Tibial nerve (tissue), 4 donors: Measurements from ENCODE around the gene CRYGB.

Source experiments
- EP300 ChIP-seq, 2 donors: sonication (generic); formaldehyde crosslinking; IDR thresholded peaks; one replicate each; pipeline ENCODE4 v1.6.1; 2017; ENCODE audit warnings: antibody characterized with exemption in 2 of 2, mild to moderate bottlenecking in 1 of 2
- TF ChIP-seq, protein P1 (sequence below), 5 experiments: fragments of 200-600 bp in 3 of 5; fragments of 450-650 bp in 2 of 5; sonication (generic) in 3 of 5; IDR thresholded peaks; one replicate each; pipeline ENCODE4 v1.5.1; 2016 to 2019; ENCODE audit warnings: antibody characterized with exemption in 5 of 5, mild to moderate bottlenecking in 3 of 5, moderate library complexity in 2 of 5

DNA sequence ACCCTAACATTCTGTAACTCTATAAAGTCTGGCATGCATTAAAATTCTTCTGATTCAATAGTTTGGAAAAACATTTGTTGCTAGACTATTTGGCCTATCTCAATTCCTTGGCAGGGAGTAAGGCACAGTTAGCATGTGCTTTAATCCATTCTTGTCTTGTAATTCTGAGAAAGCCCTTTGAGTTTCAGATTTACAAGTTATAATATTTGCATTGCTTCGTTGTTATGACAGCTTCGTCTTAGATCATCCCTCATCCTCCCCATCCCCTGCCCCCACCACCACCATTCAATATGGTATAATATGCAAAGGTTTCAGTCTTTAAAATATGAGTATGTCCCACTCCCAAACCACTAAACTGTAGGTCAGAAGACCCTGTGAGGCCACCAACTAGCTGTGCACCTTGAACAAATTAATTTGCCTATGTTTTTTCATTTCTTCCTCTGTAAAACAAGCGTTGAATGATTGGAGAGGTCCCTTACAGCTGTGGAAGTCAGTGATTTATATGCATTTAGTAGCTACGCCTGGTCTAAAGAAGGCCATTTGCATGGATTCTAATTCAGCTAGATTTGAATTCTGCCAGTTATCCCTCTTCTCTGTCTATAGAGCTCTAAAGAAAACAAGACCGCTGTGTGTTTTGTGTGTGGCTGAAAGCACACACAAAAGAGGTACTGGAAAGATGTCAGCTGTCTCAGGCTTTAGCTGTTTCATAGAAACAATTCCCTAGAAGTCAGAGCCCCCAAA lies 43.3 kb upstream of the CRYGB start:
- TF ChIP-seq, protein P1, sequence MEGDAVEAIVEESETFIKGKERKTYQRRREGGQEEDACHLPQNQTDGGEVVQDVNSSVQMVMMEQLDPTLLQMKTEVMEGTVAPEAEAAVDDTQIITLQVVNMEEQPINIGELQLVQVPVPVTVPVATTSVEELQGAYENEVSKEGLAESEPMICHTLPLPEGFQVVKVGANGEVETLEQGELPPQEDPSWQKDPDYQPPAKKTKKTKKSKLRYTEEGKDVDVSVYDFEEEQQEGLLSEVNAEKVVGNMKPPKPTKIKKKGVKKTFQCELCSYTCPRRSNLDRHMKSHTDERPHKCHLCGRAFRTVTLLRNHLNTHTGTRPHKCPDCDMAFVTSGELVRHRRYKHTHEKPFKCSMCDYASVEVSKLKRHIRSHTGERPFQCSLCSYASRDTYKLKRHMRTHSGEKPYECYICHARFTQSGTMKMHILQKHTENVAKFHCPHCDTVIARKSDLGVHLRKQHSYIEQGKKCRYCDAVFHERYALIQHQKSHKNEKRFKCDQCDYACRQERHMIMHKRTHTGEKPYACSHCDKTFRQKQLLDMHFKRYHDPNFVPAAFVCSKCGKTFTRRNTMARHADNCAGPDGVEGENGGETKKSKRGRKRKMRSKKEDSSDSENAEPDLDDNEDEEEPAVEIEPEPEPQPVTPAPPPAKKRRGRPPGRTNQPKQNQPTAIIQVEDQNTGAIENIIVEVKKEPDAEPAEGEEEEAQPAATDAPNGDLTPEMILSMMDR (IDR thresholded peaks at IDR 0.05): no peak
- no peak for TF ChIP-seq EP300 (IDR thresholded peaks at IDR 0.05)
